Stimulated activated CD8-positive, alpha-beta memory T cell treated with anti-CD3 and anti-CD28 coated beads, Interleukin-12 subunit alpha, Interleukin-12 subunit beta, amount 100 ng/mL, for 1 hour (primary cell): Measurements from ENCODE around the gene GALNT17.
"Not testable (repeated sequence)": the region's sequence is repeated elsewhere in the genome, so short reads cannot be mapped to it uniquely, and the experiment has no call there.

ENCODE experiments used
- DNase-seq: peaks from one replicate; pipeline ENCODE4 v3.0.0-alpha.2; 2020; ENCODE audit warnings: low read depth

The GALNT17 gene

GRCh38 chr7:71165708-71166107 is 33.8 kb downstream of the GALNT17 start:
- DNase-seq = no peak

- no peak for DNase-seq
Measured at GRCh38 chr7:71171476-71171875, 39.5 kb downstream of the GALNT17 start.

- DNase-seq = no peak
Measured at GRCh38 chr7:71173955-71174354, 42.0 kb downstream of the GALNT17 start.

- no peak for DNase-seq
Measured at GRCh38 chr7:71182438-71182935, 50.5 kb downstream of the GALNT17 start.

GRCh38 chr7:71184136-71184535 is 52.2 kb downstream of the GALNT17 start:
- DNase-seq = no peak

GRCh38 chr7:71184609-71185008 is 52.7 kb downstream of the GALNT17 start:
- no peak for DNase-seq

GRCh38 chr7:71186535-71187057 is 54.7 kb downstream of the GALNT17 start:
- DNase-seq = no peak

- DNase-seq = no peak
Measured at GRCh38 chr7:71191771-71192170, 59.8 kb downstream of the GALNT17 start.

GRCh38 chr7:71193099-71193810 is 61.3 kb downstream of the GALNT17 start:
- no peak for DNase-seq

GRCh38 chr7:71198391-71198790 is 66.4 kb downstream of the GALNT17 start:
- no peak for DNase-seq

GRCh38 chr7:71198887-71199286 is 66.9 kb downstream of the GALNT17 start:
- DNase-seq = no peak

- DNase-seq = no peak
Measured at GRCh38 chr7:71206184-71206583, 74.2 kb downstream of the GALNT17 start.

- no peak for DNase-seq
Measured at GRCh38 chr7:71208881-71209280, 76.9 kb downstream of the GALNT17 start.

- DNase-seq = not testable (repeated sequence)
Measured at GRCh38 chr7:71209484-71209883, 77.5 kb downstream of the GALNT17 start.

GRCh38 chr7:71210220-71210619 is 78.3 kb downstream of the GALNT17 start:
- DNase-seq = no peak

- not testable (repeated sequence) for DNase-seq
Measured at GRCh38 chr7:71212433-71212832, 80.5 kb downstream of the GALNT17 start.

- DNase-seq = no peak
Measured at GRCh38 chr7:71216211-71216610, 84.3 kb downstream of the GALNT17 start.

GRCh38 chr7:71220210-71220695 is 88.3 kb downstream of the GALNT17 start:
- DNase-seq = no peak

GRCh38 chr7:71221049-71221448 is 89.1 kb downstream of the GALNT17 start:
- no peak for DNase-seq

- no peak for DNase-seq
Measured at GRCh38 chr7:71221549-71221948, 89.6 kb downstream of the GALNT17 start.

- no peak for DNase-seq
Measured at GRCh38 chr7:71227126-71227525, 95.2 kb downstream of the GALNT17 start.

GRCh38 chr7:71229148-71229547 is 97.2 kb downstream of the GALNT17 start:
- DNase-seq = no peak

GRCh38 chr7:71229699-71230098 is 97.8 kb downstream of the GALNT17 start:
- no peak for DNase-seq

GRCh38 chr7:71235253-71235652 is 103.3 kb downstream of the GALNT17 start:
- DNase-seq = no peak
